GM21723 (cell line): ENCODE data around the gene KCNH6.

Experiments used
- ATAC-seq: cut with Tn5 transposase; IDR thresholded peaks from one replicate; pipeline ENCODE4 v1.9.1; 2021; ENCODE audit warnings: mild to moderate bottlenecking, moderate library complexity; ENCODE audit not compliant: unreplicated experiment

KCNH6 gene

GRCh38 chr17:63533433-63534077 is 10.4 kb downstream of the KCNH6 start:
- no peak for ATAC-seq

- no peak for ATAC-seq
These were observed 11.0 kb downstream of the KCNH6 start for GRCh38 chr17:63534078-63534570.

DNA sequence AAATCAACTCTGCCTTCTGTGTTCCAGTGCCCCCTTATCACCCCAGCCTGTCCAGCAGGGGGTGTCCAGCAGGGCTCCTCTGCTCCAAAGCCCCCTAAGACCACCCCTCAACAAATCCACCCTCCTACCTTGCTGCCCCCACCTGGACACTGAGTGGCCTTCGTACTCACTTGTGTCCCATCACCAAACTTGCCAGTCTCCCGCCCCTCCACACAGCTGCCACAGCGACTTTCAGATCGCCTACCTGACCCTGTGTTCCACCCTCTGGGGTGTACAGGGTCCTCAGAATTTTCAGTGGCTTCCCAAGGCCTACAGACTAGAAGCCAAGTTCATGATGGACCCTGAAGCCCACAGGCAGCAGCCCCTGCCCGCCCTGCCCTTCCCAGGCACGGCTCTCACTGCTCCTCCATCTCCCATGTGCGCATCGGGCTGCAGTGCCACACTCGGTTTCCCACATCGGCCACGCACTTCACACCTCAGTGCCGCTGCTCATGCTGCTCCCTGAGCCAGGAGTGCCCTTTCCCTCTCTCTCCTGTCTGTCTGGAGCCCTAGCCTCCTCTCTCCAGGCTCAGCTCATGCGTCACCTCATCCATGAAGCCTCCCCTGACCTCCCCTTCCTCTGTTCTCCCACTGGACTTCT is 11.8 kb downstream of the KCNH6 start:
- ATAC-seq, result no peak

DNA sequence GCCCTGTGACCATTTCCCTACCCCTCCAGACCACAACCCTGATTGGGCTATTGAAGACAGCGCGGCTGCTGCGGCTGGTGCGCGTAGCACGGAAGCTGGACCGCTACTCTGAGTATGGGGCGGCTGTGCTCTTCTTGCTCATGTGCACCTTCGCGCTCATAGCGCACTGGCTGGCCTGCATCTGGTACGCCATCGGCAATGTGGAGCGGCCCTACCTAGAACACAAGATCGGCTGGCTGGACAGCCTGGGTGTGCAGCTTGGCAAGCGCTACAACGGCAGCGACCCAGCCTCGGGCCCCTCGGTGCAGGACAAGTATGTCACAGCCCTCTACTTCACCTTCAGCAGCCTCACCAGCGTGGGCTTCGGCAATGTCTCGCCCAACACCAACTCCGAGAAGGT is 12.5 kb downstream of the KCNH6 start:
- ATAC-seq, result no peak

GRCh38 chr17:63537001-63537400 is 13.8 kb downstream of the KCNH6 start:
- no peak for ATAC-seq

- no peak for ATAC-seq
These were observed 15.0 kb downstream of the KCNH6 start for GRCh38 chr17:63537991-63538692.

DNA sequence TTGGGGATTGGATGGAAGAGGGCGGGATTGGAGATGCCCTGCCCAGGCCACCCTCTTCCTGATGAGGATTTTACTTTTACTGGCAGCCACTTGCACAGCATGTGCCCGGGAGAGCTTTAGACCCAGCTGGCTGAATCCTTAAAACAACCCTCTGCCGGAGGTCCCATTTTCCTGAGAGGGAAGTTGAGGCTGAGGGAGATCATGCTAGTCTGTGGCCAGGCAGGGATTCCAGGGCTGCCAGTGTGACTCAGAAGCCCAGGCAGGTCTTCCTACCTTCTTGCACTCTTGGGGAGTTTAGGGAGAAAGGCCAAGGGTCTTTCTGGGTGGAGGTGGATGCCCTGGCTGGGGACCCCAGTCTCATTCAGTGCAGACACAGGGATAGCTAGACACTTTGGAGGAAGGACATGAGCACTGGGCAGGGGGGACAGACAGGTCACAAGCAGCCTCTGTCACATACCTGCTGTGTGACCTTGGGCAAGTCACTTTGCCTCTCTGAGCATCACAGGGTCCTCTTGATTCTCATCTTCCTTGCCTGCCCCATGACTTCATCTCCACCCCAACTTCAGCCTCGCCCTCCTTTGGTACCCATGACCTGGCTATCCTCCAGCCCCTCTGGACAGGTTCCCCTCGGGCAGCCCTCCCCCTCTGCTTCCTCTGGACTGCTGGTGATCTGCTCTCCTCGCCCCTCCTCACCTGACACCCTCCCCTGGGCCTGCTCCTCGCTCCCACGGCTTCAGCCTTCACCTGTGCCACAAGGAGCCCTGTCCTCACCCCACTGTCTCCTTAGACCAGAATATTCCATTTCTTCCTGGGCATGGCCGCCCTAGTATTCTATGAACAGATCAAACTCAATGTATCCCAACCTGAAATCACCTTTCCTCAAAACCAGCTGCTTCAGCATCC is 15.8 kb downstream of the KCNH6 start:
- ATAC-seq, result no peak

DNA sequence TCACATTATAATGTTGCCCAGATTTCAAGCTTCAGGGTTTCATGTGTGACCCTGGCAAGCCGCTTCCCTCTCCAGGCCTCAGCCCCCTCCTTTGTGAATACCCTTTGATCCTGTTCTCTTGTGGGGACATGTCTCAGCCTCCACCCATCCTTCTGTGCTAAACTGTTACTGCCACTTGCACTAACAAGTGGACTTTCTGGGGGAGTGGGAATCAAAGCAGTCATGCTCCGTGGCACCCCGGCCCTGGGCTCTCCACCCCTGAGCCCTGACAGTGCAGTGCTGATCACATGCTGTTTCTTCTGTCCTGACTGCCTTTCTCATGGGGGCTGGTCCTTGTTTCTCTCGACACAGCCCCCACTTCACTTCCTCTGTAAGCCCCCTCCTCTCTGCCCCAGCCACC is 17.4 kb downstream of the KCNH6 start:
- ATAC-seq, result no peak

GRCh38 chr17:63542218-63542545 is 19.0 kb downstream of the KCNH6 start:
- no peak for ATAC-seq

DNA sequence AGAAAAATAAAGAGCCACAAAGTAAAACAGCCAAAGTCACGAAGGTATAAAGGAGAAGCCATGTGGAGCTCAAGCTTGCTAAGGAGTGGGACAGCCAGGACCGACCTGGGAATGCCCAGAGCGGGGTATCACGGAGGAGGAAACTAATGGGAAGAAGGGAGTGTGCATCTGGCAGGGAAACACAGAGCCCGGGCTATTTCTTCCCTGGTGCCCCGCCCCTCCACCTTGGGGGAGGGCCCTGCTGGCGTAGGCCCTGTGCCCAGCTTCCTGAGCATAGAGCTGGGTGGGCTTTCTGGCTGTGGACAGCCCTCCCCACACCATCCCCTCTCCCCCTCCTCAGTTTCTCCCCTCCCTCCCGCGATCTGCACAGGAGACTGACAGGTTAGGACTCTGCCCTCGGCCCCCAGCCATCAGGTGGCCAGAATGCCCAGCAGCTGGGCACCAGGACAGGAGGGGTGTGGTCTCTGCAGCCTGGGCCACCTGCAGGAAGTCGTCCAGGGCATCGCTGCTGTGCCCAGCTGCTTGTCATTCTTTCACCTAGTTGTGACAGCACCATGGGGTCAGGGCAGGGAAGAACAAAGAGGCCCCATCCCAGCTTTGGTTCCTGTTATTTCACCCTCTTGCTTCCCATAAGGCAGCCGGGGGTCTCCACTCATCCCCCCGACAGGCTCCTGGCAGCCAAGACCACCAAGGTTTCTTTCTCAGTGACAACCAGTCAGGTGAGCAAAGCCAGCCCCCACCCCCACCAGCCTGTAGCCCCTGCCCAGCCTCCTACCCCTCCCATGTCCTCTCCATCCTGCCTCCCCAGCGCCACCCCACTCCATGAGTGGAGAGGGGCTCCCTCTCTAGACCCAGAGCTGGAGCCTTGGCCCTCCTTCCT is 20.0 kb downstream of the KCNH6 start:
- no peak for ATAC-seq

DNA sequence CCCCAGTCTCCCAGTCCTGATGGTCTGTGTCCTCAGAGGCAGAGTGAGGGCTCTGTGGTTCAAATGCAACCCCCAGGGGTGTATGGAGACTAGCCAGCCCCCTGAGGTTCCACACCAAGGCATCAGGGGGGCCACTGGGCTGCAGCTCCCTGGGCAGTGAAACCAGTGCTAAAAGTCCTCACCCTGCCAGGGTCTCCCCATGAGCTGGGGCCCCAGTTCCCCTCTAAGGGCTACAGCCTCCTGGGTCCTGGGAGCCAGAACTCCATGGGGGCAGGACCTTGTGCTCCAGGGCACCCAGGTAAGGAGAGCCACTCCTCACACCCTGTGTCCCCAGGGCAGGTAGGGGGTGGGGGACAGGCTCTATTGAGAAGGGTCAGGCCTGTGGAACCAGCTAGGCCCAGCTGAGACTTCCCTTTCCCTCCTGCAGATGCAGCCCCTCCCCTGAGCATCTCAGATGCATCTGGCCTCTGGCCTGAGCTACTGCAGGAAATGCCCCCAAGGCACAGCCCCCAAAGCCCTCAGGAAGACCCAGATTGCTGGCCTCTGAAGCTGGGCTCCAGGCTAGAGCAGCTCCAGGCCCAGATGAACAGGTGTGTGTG is 20.8 kb downstream of the KCNH6 start:
- ATAC-seq, result no peak

DNA sequence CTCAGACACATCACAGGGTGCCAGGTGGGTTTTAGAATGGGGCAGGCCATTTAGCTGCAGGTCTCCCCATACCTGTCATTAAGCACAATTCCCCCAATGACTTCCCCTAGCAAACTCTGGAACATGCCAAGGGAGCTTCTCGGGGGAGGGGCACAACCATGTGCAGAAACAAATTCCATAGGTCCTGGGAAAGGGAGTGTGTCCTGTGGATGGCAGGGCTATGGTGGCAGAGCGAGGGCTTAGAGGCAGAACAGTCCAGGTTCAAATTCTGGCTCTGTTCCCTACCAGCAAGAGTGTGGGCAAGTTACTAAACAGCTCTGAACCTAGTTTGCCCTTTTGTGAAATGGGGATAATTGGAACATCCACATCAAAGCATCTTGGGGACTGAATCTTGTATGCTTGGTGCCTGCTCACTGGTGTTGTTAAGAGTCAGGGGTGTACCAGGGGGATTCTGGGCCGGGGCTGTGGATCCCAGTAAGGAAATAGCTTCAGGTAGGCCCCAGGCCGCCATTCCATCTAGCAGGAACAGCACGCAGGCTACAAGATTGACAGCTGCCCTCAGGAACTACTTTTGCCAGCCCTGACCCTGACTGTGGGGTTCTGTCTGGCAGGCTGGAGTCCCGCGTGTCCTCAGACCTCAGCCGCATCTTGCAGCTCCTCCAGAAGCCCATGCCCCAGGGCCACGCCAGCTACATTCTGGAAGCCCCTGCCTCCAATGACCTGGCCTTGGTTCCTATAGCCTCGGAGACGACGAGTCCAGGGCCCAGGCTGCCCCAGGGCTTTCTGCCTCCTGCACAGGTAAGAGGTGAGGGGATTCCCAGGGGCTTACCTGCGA is 21.5 kb downstream of the KCNH6 start:
- ATAC-seq, result no peak

DNA sequence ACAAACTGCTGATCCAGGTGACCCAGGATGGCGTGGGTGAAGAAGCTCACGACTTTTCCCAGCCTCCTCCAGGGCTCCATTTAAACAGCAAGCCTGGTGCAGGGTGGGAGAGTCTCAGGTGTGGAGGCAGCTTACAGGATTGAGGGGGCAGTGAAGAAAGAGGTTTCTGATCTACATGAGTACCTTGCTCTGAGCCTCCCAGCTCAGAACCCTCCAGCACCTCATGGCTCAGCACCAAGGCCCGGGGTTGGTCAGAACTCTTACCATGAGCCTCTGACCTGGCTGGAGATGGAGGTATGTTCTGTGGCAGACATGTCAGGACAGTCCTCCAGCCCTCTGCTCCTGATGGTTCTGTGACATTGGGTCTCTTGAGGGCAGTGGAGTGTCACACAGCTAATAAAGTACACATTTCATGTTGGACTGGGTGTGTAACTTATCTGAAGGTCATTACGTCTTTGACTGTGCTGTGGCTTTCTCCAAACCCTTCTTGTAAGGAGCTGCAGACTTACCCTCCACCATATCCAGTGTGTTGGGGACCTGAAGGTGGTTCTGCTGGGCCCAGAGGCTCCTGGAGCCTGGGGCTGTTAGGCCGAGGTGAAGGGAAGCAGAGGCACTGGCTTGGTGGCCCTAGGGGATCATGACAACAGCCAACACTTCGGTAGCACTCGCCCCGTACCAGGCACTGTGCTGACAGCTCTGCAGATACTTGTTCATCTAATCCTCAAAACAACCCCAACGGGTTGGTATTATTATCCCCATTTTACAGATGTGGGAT is 23.3 kb downstream of the KCNH6 start:
- no peak for ATAC-seq

DNA sequence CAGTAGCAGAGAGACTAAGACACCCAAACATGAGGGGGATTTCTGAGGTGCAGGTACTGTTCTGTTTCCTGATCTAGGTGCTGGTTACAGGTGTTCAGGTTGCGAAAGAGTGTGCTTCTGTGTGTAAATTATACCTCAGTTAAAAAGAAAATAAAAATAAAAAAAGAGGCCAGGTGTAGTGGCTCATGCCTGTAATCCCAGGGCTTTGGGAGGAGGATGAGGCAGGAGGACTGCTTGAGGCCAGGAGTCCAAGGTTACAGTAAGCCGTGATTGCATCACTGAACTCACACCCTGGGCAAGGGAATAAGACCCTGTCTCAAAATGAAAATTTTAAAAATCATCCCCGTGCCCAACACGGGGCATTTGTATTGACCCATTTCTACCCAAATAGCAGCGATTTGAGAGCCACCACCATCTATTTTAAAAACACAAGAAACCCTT is 23.9 kb downstream of the KCNH6 start:
- ATAC-seq, result no peak

GRCh38 chr17:63549289-63549945 is 26.3 kb downstream of the KCNH6 start:
- ATAC-seq, result peak; percentile 28

GRCh38 chr17:63549946-63550816 is 27.0 kb downstream of the KCNH6 start, which contains the start of gene DCAF7:
Gene DCAF7 (plus strand): TSS chr17:63550477. CDS start chr17:63550678, 201 bp downstream.
- ATAC-seq, result peak; percentile 94
